ENCODE data around the gene TMED7. TPM values are rescaled to one million over a fixed set of nuclear protein-coding genes. Genes with fewer than 3 reads are reported as not detected.

The TMED7 gene
- polyA plus RNA-seq, 1 of the 3 experiments (the other 2 are of a cell fraction), result 41.2 TPM

DNA sequence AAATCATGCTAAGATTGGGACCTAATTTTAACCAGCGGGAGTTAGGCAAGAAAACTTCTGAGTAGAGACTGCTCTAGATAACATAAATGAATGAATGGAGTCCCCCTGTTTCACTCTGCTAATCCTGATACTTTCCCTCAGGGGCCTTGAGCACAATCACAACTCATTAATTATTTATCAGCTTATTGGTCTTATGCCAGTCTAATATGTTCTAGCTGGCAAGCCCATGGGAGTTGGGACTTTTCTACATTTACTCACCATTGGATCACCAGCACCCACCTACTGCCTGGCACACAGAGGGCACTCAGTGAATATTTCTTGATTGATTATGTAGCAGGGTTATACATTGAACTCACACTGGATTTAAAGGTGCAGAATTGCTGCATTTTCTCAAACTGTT lies 13.5 kb upstream of the TMED7 start:
- H3K9me2 ChIP-seq, result no peaks in the 10 kb centered on the region
- H3K9ac ChIP-seq, result no peak overlapping the region
- H3K4me2 ChIP-seq, result no peak overlapping the region
- H3K27ac ChIP-seq (ENCODE audit: low read depth in 2 of 2, low read length in 1 of 2), result no peak overlapping the region
- no peak for DNase-seq
- H3K4me3 ChIP-seq (ENCODE audit: low read depth in 2 of 2, low read length in 1 of 2), result no peak overlapping the region
- TF ChIP-seq CHD2 (IDR thresholded peaks at IDR 0.05; ENCODE audit: low read length, partially characterized antibody) (no peak), ELF1 (IDR thresholded peaks at IDR 0.05) (no peak), RCOR1 (IDR thresholded peaks at IDR 0.05; ENCODE audit: low read length) (no peak), FOXM1 (IDR thresholded peaks at IDR 0.05; ENCODE audit: low read depth) (no peak), GABPA (IDR thresholded peaks at IDR 0.05; ENCODE audit: low read depth) (no peak), YY1 (IDR thresholded peaks at IDR 0.05; ENCODE audit: low read depth) (no peak), EZH2phosphoT487 (IDR thresholded peaks at IDR 0.05; ENCODE audit: borderline replicate concordance, low read depth) (no peak), EP300 (IDR thresholded peaks at IDR 0.05; ENCODE audit: borderline replicate concordance in 1 of 2, low read depth in 1 of 2, low read length in 1 of 2) (no peak)
- TF ChIP-seq, protein P1, sequence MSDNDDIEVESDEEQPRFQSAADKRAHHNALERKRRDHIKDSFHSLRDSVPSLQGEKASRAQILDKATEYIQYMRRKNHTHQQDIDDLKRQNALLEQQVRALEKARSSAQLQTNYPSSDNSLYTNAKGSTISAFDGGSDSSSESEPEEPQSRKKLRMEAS (IDR thresholded peaks at IDR 0.05; ENCODE audit: low read depth), result no peak
- H3K4me1 ChIP-seq (ENCODE audit: control insufficient read depth in 1 of 2, insufficient read depth in 2 of 2, low read depth in 1 of 2, low read length in 1 of 2), result no peaks in the 10 kb centered on the region; a peak in 1 of 4 replicates
- 100% methylated on average over 1 of the region's 1 CpG for WGBS (ENCODE audit: low lambda C conversion rate)
- no peaks in the 10 kb centered on the region for H3K9me3 ChIP-seq
- CTCF ChIA-PET, result no interaction called here
- no peaks in the 10 kb centered on the region for H3F3A ChIP-seq (replicated peaks; ENCODE audit: insufficient read depth)
- no peak overlapping the region for H2AFZ ChIP-seq (ENCODE audit: low read depth)
- H3K27me3 ChIP-seq (ENCODE audit: insufficient read depth), result no peaks in the 10 kb centered on the region
- H4K20me1 ChIP-seq (ENCODE audit: insufficient read depth), result no peaks in the 10 kb centered on the region
- H3K79me2 ChIP-seq (ENCODE audit: insufficient read depth), result no peaks in the 10 kb centered on the region
- POLR2A ChIA-PET, result no interaction called here
- no peaks in the 10 kb centered on the region for H3K36me3 ChIP-seq (replicated peaks in 1 of 2; ENCODE audit: control insufficient read depth in 1 of 2, insufficient read depth in 2 of 2, low read length in 1 of 2)

DNA sequence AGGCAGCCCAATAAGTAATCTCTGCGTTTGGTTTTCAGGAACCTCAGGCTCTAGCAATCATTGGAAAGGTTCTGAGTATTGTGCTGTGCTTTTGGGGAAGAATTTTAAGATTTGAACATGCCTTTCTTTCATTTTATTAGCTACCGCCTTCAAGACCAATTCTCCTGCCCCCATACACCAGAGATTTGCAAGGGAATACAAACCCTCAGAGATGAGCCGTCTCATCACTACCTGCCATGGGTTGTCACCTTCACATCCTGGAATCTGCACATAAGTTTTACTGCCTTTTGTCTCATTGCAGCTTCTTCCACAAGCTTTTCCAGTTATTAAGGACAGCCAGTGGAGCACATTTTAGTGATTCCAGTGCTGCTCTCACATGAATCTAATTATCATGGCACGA lies 11.7 kb upstream of the TMED7 start:
- no peak for DNase-seq
- H3K79me2 ChIP-seq (ENCODE audit: insufficient read depth), result no peaks in the 10 kb centered on the region
- H3K4me3 ChIP-seq (ENCODE audit: low read depth in 2 of 2, low read length in 1 of 2), result no peak overlapping the region
- no peak overlapping the region for H3K9ac ChIP-seq
- WGBS (ENCODE audit: low lambda C conversion rate), result 70% methylated on average over 4 of the region's 4 CpGs
- H4K20me1 ChIP-seq (ENCODE audit: insufficient read depth), result no peaks in the 10 kb centered on the region
- no peaks in the 10 kb centered on the region for H3K9me2 ChIP-seq
- no peak for TF ChIP-seq FOXJ3 (CRISPR knock-in tag; IDR thresholded peaks at IDR 0.05)
- TF ChIP-seq, protein P2, sequence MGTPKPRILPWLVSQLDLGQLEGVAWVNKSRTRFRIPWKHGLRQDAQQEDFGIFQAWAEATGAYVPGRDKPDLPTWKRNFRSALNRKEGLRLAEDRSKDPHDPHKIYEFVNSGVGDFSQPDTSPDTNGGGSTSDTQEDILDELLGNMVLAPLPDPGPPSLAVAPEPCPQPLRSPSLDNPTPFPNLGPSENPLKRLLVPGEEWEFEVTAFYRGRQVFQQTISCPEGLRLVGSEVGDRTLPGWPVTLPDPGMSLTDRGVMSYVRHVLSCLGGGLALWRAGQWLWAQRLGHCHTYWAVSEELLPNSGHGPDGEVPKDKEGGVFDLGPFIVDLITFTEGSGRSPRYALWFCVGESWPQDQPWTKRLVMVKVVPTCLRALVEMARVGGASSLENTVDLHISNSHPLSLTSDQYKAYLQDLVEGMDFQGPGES (IDR thresholded peaks at IDR 0.05; ENCODE audit: low read depth, low read length), result no peak
- no peak for TF ChIP-seq JUND (IDR thresholded peaks at IDR 0.05)
- no peak for TF ChIP-seq RAD21 (IDR thresholded peaks at IDR 0.05; ENCODE audit: low read length)
- TF ChIP-seq RFX5 (IDR thresholded peaks at IDR 0.05; ENCODE audit: low read length), result no peak
- TF ChIP-seq, protein P3, sequence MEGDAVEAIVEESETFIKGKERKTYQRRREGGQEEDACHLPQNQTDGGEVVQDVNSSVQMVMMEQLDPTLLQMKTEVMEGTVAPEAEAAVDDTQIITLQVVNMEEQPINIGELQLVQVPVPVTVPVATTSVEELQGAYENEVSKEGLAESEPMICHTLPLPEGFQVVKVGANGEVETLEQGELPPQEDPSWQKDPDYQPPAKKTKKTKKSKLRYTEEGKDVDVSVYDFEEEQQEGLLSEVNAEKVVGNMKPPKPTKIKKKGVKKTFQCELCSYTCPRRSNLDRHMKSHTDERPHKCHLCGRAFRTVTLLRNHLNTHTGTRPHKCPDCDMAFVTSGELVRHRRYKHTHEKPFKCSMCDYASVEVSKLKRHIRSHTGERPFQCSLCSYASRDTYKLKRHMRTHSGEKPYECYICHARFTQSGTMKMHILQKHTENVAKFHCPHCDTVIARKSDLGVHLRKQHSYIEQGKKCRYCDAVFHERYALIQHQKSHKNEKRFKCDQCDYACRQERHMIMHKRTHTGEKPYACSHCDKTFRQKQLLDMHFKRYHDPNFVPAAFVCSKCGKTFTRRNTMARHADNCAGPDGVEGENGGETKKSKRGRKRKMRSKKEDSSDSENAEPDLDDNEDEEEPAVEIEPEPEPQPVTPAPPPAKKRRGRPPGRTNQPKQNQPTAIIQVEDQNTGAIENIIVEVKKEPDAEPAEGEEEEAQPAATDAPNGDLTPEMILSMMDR (IDR thresholded peaks at IDR 0.05), result no peak
- no peak for TF ChIP-seq MEF2A (IDR thresholded peaks at IDR 0.05; ENCODE audit: borderline replicate concordance, low read depth)
- TF ChIP-seq, protein P4, sequence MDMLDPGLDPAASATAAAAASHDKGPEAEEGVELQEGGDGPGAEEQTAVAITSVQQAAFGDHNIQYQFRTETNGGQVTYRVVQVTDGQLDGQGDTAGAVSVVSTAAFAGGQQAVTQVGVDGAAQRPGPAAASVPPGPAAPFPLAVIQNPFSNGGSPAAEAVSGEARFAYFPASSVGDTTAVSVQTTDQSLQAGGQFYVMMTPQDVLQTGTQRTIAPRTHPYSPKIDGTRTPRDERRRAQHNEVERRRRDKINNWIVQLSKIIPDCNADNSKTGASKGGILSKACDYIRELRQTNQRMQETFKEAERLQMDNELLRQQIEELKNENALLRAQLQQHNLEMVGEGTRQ (IDR thresholded peaks at IDR 0.05; ENCODE audit: borderline replicate concordance, low read depth, low read length), result no peak
- no peaks in the 10 kb centered on the region for H3K27me3 ChIP-seq (ENCODE audit: insufficient read depth)
- no peak overlapping the region for H3K27ac ChIP-seq (ENCODE audit: low read depth in 2 of 2, low read length in 1 of 2)
- H3K4me1 ChIP-seq (ENCODE audit: control insufficient read depth in 1 of 2, insufficient read depth in 2 of 2, low read depth in 1 of 2, low read length in 1 of 2), result no peaks in the 10 kb centered on the region; a peak in 1 of 4 replicates
- no peaks in the 10 kb centered on the region for H3K9me3 ChIP-seq
- H3K4me2 ChIP-seq, result no peak overlapping the region
- ChIA-PET POLR2A (no interaction called here), CTCF (interaction anchor here (0.9 to 1.1 kb wide), 3 partner anchors 8 to 194 kb away, joined by 3 to 4 read pairs (median 3); no protein-coding TSS in a partner anchor)
- H3K36me3 ChIP-seq (replicated peaks in 1 of 2; ENCODE audit: control insufficient read depth in 1 of 2, insufficient read depth in 2 of 2, low read length in 1 of 2), result no peaks in the 10 kb centered on the region
- H3F3A ChIP-seq (replicated peaks; ENCODE audit: insufficient read depth), result no peaks in the 10 kb centered on the region
- no peak overlapping the region for H2AFZ ChIP-seq (ENCODE audit: low read depth)
